Measurements from ENCODE around the gene PRCC.

DNA sequence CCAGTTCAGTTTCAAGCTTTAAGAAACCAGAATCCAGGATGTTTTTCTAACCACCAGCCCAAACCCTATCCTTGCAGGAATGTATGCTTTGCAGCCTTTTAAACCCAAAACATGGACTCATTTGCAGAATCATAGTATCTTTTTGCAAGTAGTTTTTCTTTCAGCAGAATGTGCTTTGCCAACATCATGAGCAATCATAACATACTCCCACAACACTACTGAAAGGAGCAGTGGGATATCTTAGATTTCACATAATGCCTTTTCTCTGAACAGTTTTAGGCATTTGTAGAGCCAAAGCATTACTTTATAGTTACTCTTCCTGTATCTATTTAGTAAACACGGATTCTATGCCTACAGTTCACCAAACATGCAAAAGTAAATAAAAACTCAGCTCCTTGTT, 59.3 kb downstream of the PRCC start:
- no peak for TF ChIP-seq GATA2 (IDR thresholded peaks at IDR 0.05; ENCODE audit: low read depth, low read length)
- no peak for TF ChIP-seq GATA3 (IDR thresholded peaks at IDR 0.05; ENCODE audit: low read depth, low read length)
